SK-N-SH (cell line): ENCODE results near the gene ZDHHC14.

ENCODE experiments used
- EP300 ChIP-seq, 2 experiments: IDR thresholded peaks; 2 replicates each; pipeline versions ENCODE4 v1.4.0 to v1.6.1; 2012; ENCODE audit warnings: borderline replicate concordance in 1 of 2, low read depth in 1 of 2, low read length in 1 of 2
- EZH2phosphoT487 ChIP-seq: fragments of 200-600 bp; sonication (generic); IDR thresholded peaks from 2 replicates; pipeline ENCODE4 v1.6.1; 2017; ENCODE audit warnings: low read depth, mixed run types, mild to moderate bottlenecking, antibody characterized with exemption, moderate library complexity, borderline replicate concordance
- FOXM1 ChIP-seq: IDR thresholded peaks from 2 replicates; pipeline ENCODE4 v1.4.0; 2012; ENCODE audit warnings: low read depth, mild to moderate bottlenecking
- PBX3 ChIP-seq: IDR thresholded peaks from 2 replicates; pipeline ENCODE4; 2012
- RCOR1 ChIP-seq: fragments of 150-350 bp; IDR thresholded peaks from 2 replicates; pipeline ENCODE4 v1.6.1; 2017; ENCODE audit warnings: antibody characterized with exemption, low read length
- RXRA ChIP-seq: IDR thresholded peaks from 2 replicates; pipeline ENCODE4 v1.4.0; 2012; ENCODE audit warnings: low read depth, mild to moderate bottlenecking, borderline replicate concordance
- TAF1 ChIP-seq: IDR thresholded peaks from 2 replicates; pipeline ENCODE4 v1.6.1; 2012; ENCODE audit warnings: low read depth, mild to moderate bottlenecking, low read length, moderate library complexity, borderline replicate concordance
- TCF12 ChIP-seq: IDR thresholded peaks from 2 replicates; pipeline ENCODE4 v1.4.0; 2012
- TEAD4 ChIP-seq: IDR thresholded peaks from 2 replicates; pipeline ENCODE4 v1.4.0; 2012; ENCODE audit warnings: mild to moderate bottlenecking, borderline replicate concordance; ENCODE audit not compliant: insufficient read depth
- USF1 ChIP-seq: IDR thresholded peaks from 2 replicates; pipeline ENCODE4 v1.4.0; 2012; ENCODE audit warnings: low read depth, borderline replicate concordance
- TF ChIP-seq, protein P1 (sequence below): IDR thresholded peaks from 2 replicates; pipeline ENCODE4 v1.6.1; 2012; ENCODE audit warnings: mild to moderate bottlenecking, low read depth, low read length, moderate library complexity
- TF ChIP-seq, protein P2 (sequence below): fragments of 150-350 bp; IDR thresholded peaks from 2 replicates; pipeline ENCODE4 v1.6.1; 2017; ENCODE audit warnings: antibody characterized with exemption, low read length, low read depth, borderline replicate concordance
- TF ChIP-seq, protein P3 (sequence below): fragments of 200-600 bp; sonication (generic); IDR thresholded peaks from 2 replicates; pipeline ENCODE4 v1.6.1; 2017; ENCODE audit warnings: antibody characterized with exemption, mild to moderate bottlenecking, moderate library complexity

DNA sequence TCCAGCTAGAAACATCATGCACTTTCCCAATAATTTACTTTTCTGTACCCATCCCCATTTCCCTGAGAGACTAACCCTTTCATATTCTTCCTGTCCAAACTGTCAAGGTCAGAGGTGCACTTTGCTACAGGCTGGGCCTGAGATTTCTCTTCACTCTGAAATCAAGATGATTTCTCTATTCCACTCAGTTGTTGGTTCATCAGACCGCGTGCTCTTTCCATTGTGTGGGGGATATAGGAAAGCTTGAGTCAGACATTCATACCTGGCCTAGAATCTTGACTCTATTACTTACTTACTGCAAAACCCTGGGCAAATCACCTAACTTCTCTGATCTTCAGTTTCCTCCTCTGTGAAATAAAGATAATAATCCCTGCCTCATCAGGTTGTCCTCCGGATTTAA is 4.7 kb upstream of the ZDHHC14 start:
- TF ChIP-seq, protein P1, sequence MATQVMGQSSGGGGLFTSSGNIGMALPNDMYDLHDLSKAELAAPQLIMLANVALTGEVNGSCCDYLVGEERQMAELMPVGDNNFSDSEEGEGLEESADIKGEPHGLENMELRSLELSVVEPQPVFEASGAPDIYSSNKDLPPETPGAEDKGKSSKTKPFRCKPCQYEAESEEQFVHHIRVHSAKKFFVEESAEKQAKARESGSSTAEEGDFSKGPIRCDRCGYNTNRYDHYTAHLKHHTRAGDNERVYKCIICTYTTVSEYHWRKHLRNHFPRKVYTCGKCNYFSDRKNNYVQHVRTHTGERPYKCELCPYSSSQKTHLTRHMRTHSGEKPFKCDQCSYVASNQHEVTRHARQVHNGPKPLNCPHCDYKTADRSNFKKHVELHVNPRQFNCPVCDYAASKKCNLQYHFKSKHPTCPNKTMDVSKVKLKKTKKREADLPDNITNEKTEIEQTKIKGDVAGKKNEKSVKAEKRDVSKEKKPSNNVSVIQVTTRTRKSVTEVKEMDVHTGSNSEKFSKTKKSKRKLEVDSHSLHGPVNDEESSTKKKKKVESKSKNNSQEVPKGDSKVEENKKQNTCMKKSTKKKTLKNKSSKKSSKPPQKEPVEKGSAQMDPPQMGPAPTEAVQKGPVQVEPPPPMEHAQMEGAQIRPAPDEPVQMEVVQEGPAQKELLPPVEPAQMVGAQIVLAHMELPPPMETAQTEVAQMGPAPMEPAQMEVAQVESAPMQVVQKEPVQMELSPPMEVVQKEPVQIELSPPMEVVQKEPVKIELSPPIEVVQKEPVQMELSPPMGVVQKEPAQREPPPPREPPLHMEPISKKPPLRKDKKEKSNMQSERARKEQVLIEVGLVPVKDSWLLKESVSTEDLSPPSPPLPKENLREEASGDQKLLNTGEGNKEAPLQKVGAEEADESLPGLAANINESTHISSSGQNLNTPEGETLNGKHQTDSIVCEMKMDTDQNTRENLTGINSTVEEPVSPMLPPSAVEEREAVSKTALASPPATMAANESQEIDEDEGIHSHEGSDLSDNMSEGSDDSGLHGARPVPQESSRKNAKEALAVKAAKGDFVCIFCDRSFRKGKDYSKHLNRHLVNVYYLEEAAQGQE = no peak
- TF ChIP-seq, protein P2, sequence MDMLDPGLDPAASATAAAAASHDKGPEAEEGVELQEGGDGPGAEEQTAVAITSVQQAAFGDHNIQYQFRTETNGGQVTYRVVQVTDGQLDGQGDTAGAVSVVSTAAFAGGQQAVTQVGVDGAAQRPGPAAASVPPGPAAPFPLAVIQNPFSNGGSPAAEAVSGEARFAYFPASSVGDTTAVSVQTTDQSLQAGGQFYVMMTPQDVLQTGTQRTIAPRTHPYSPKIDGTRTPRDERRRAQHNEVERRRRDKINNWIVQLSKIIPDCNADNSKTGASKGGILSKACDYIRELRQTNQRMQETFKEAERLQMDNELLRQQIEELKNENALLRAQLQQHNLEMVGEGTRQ = no peak
- TF ChIP-seq, protein P3, sequence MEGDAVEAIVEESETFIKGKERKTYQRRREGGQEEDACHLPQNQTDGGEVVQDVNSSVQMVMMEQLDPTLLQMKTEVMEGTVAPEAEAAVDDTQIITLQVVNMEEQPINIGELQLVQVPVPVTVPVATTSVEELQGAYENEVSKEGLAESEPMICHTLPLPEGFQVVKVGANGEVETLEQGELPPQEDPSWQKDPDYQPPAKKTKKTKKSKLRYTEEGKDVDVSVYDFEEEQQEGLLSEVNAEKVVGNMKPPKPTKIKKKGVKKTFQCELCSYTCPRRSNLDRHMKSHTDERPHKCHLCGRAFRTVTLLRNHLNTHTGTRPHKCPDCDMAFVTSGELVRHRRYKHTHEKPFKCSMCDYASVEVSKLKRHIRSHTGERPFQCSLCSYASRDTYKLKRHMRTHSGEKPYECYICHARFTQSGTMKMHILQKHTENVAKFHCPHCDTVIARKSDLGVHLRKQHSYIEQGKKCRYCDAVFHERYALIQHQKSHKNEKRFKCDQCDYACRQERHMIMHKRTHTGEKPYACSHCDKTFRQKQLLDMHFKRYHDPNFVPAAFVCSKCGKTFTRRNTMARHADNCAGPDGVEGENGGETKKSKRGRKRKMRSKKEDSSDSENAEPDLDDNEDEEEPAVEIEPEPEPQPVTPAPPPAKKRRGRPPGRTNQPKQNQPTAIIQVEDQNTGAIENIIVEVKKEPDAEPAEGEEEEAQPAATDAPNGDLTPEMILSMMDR = no peak
- no peak for TF ChIP-seq FOXM1
- no peak for TF ChIP-seq PBX3
- TF ChIP-seq TAF1 = no peak
- no peak for TF ChIP-seq EP300 (IDR thresholded peaks at IDR 0.05; ENCODE audit: borderline replicate concordance in 1 of 2, low read depth in 1 of 2, low read length in 1 of 2)
- no peak for TF ChIP-seq EZH2phosphoT487
- no peak for TF ChIP-seq RCOR1
- no peak for TF ChIP-seq RXRA
- no peak for TF ChIP-seq USF1
- TF ChIP-seq TEAD4 = no peak
- TF ChIP-seq TCF12 = no peak
